Activated CD4-positive, alpha-beta T cell treated with anti-CD3 and anti-CD28 coated beads, Interleukin-2, amount 50 U/mL, for 4 hours (primary cell): ENCODE results near the gene ANP32E.
"Not testable (repeated sequence)": the region's sequence is repeated elsewhere in the genome, so short reads cannot be mapped to it uniquely, and the experiment has no call there.

Source experiments
- DNase-seq, 2 experiments: peaks; one replicate each; pipeline ENCODE4 v3.0.0-alpha.2; 2020

Gene ANP32E

GRCh38 chr1:150256554-150257341 is 20.8 kb upstream of the ANP32E start:
- no peak for DNase-seq

- DNase-seq, result no peak
Measured at GRCh38 chr1:150256198-150256553, 20.3 kb upstream of the ANP32E start.

GRCh38 chr1:150249936-150250335 is 14.0 kb upstream of the ANP32E start:
- no peak for DNase-seq

GRCh38 chr1:150243003-150243402 is 7.1 kb upstream of the ANP32E start:
- DNase-seq, result no peak

GRCh38 chr1:150237746-150238145 is 1.8 kb upstream of the ANP32E start:
- DNase-seq, result no peak

- not testable (repeated sequence) for DNase-seq
Measured at GRCh38 chr1:150237176-150237575, 1.3 kb upstream of the ANP32E start.

- DNase-seq, result no peak
Measured at GRCh38 chr1:150236614-150237100, 745 bp upstream of the ANP32E start.

- DNase-seq, result peak; percentile 17 to 23
Measured at GRCh38 chr1:150235294-150235851, 539 bp downstream of the ANP32E start.

GRCh38 chr1:150234566-150235293 is 1.2 kb downstream of the ANP32E start:
- peak; percentile 80 to 81 for DNase-seq

GRCh38 chr1:150234309-150234565 is 1.7 kb downstream of the ANP32E start:
- no peak for DNase-seq

GRCh38 chr1:150233359-150234308 is 2.3 kb downstream of the ANP32E start:
- DNase-seq, result peak; percentile 71 to 76

GRCh38 chr1:150232921-150233320 is 3.0 kb downstream of the ANP32E start:
- DNase-seq, result not testable (repeated sequence)

GRCh38 chr1:150228246-150228645 is 7.7 kb downstream of the ANP32E start:
- DNase-seq, result not testable (repeated sequence)

GRCh38 chr1:150227228-150227627 is 8.7 kb downstream of the ANP32E start:
- DNase-seq, result no peak

GRCh38 chr1:150226486-150226885 is 9.4 kb downstream of the ANP32E start:
- DNase-seq, result no peak

GRCh38 chr1:150225546-150225945 is 10.4 kb downstream of the ANP32E start:
- DNase-seq, result no peak

- DNase-seq, result no peak
Measured at GRCh38 chr1:150224983-150225382, 10.9 kb downstream of the ANP32E start.

GRCh38 chr1:150221552-150221951 is 14.4 kb downstream of the ANP32E start:
- DNase-seq, result no peak

GRCh38 chr1:150215855-150216254 is 20.1 kb downstream of the ANP32E start:
- DNase-seq, result not testable (repeated sequence)

- not testable (repeated sequence) for DNase-seq
Measured at GRCh38 chr1:150214099-150214756, 21.7 kb downstream of the ANP32E start.

- DNase-seq, result peak; percentile 88
Measured at GRCh38 chr1:150213170-150214098, 22.5 kb downstream of the ANP32E start.
